Mesothelial cell of epicardium (in vitro differentiated cells): ENCODE results near the gene METTL21A. TPM values are rescaled to one million over a fixed set of nuclear protein-coding genes. Genes with fewer than 3 reads are reported as not detected.

Experiments
- DNase-seq, 2 experiments: peaks; one replicate each; pipeline ENCODE4 v3.0.0; 2021; ENCODE audit warnings: low spot score in 2 of 2; ENCODE audit not compliant: unreplicated experiment in 2 of 2
- H3K27ac Mint-ChIP-seq: 2 replicates; pipeline ENCODE4 v1.8.0; 2021; ENCODE audit warnings: mixed read lengths
- H3K27me3 Mint-ChIP-seq: 2 replicates; pipeline ENCODE4 v1.8.0; 2021; ENCODE audit warnings: low read depth, mixed read lengths
- H3K36me3 Mint-ChIP-seq: 2 replicates; pipeline ENCODE4 v1.8.0; 2021; ENCODE audit warnings: mixed read lengths
- H3K4me1 Mint-ChIP-seq: 2 replicates; pipeline ENCODE4 v1.8.0; 2021; ENCODE audit warnings: mixed read lengths
- H3K4me3 Mint-ChIP-seq: 2 replicates; pipeline ENCODE4 v1.8.0; 2021; ENCODE audit warnings: mild to moderate bottlenecking, moderate library complexity, mixed read lengths
- H3K9me3 Mint-ChIP-seq: 2 replicates; pipeline ENCODE4 v1.8.0; 2021; ENCODE audit warnings: mixed read lengths
- total RNA-seq: library from RNA; stranded (reverse); gene quantifications from 3 replicates; pipeline ENCODE4 v1.2.1, GENCODE V29; 2021
- TF ChIP-seq, protein P1 (sequence below): fragments of 200-600 bp; sonication (generic); IDR thresholded peaks from one replicate; pipeline ENCODE4 v1.5.0; 2021; ENCODE audit warnings: antibody characterized with exemption; ENCODE audit not compliant: unreplicated experiment

Gene METTL21A
- total RNA-seq, 1 donor from 2014 or later = 18.6 TPM

DNA sequence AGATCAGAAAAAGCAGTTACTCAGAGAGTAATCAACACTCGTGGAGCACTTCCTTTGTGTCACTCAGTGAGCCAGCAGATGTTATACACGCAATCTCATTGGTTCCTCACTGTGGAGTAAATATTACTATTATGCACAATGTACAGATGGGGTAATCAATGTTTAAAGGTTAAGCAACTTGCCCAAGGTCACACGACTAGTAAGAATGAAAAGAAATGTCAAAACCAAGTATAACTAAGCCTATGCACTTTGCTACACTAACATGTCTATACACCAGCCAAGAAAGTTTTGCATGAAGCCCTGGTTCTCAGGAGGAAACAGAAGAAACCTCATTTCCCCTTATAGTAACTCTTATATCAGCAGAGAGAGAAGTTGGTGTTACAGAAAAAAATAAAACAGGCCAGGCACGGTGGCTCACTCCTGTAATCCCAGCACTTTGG lies 5.4 kb downstream of the METTL21A start:
- Mint-ChIP-seq H3K27ac (no peak overlapping the region), H3K9me3 (no peaks in the 10 kb centered on the region), H3K4me1 (peaks cover 29% of the 10 kb centered on the region), H3K4me3 (no peak overlapping the region), H3K27me3 (no peaks in the 10 kb centered on the region), H3K36me3 (peaks cover 15% of the 10 kb centered on the region)
- TF ChIP-seq, protein P1, sequence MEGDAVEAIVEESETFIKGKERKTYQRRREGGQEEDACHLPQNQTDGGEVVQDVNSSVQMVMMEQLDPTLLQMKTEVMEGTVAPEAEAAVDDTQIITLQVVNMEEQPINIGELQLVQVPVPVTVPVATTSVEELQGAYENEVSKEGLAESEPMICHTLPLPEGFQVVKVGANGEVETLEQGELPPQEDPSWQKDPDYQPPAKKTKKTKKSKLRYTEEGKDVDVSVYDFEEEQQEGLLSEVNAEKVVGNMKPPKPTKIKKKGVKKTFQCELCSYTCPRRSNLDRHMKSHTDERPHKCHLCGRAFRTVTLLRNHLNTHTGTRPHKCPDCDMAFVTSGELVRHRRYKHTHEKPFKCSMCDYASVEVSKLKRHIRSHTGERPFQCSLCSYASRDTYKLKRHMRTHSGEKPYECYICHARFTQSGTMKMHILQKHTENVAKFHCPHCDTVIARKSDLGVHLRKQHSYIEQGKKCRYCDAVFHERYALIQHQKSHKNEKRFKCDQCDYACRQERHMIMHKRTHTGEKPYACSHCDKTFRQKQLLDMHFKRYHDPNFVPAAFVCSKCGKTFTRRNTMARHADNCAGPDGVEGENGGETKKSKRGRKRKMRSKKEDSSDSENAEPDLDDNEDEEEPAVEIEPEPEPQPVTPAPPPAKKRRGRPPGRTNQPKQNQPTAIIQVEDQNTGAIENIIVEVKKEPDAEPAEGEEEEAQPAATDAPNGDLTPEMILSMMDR = no peak
- no peak for DNase-seq

DNA sequence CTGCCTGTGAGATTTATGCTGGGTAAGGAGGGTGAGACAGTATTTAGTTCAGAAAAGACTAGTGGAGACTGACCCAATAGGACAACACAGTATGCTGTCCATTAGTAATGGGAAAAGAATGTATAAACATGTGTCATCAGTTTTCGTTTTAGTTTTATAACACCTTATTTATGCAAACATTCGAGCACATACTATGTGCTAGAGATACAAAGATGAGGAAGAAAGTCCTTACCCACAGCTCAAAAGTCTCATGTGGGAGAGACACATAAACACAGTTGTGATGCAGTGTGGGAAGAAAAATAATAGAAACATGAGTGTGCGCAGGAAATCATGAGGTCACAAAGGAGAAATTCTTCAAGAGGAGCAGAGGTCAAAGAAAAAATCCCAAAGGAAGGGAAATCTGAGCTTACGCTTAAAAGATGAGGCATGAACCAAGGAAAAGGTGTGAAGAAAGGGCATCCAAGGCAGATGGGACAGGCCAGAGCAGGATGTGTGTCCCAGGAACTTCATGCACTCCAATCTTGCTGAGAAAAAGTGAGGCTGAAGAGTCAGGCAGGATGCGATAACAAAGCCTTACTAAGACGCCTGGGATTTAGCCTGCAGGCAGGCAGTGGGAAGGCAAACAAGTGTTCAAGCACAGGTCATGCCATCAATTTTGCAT lies 8.1 kb downstream of the METTL21A start:
- no peak for DNase-seq
- Mint-ChIP-seq H3K27me3 (no peaks in the 10 kb centered on the region), H3K36me3 (peaks cover 26% of the 10 kb centered on the region), H3K4me1 (peaks cover 16% of the 10 kb centered on the region), H3K9me3 (no peaks in the 10 kb centered on the region), H3K27ac (peak overlapping the region; percentile 72), H3K4me3 (no peak overlapping the region)
- TF ChIP-seq, protein P1 = no peak

DNA sequence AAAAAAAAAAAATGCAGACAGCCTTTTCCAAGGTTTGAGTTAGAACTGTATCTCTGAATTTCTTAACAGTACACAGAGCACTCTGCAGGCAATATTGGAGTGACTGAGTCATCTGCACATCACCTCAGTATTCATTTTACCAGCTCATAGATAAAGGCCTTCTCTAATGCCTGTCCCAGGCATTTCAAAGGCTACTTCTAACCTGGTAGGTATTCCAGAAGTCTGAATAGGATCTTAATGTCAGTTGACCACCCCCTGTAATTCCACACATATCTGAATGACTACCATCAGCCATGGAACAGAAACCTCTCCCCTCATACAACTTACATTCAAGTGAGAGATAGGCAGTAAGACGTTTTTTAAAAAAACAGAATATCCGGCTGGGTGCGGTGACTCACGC lies 9.0 kb downstream of the METTL21A start:
- Mint-ChIP-seq H3K36me3 (peaks cover 26% of the 10 kb centered on the region), H3K27ac (no peak overlapping the region), H3K4me1 (peaks cover 16% of the 10 kb centered on the region), H3K27me3 (no peaks in the 10 kb centered on the region), H3K9me3 (no peaks in the 10 kb centered on the region), H3K4me3 (no peak overlapping the region)
- TF ChIP-seq, protein P1 = no peak
- DNase-seq = no peak

DNA sequence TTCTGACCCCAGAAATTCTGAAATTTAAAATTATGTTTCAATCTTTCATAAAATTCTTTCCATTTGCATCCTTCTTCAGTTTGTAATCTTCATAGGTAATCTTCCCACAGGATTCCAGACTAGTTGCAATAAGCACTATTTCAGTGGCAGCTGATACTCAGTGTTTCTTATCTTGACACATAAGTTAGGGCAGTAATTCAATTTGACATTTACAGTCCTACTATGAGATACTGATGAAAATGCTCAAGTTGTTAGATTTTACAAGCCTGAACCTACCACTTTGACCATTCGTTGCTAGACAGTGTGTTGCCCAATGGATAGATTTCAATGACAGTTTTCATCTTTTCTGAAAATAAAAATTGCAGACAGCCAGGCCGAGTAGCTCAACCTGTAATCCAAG lies 10.4 kb downstream of the METTL21A start:
- peaks cover 16% of the 10 kb centered on the region for H3K4me1 Mint-ChIP-seq
- TF ChIP-seq, protein P1 = no peak
- no peaks in the 10 kb centered on the region for H3K27me3 Mint-ChIP-seq
- no peaks in the 10 kb centered on the region for H3K9me3 Mint-ChIP-seq
- H3K36me3 Mint-ChIP-seq = peaks cover 18% of the 10 kb centered on the region
- no peak overlapping the region for H3K27ac Mint-ChIP-seq
- H3K4me3 Mint-ChIP-seq = no peak overlapping the region
- no peak for DNase-seq

DNA sequence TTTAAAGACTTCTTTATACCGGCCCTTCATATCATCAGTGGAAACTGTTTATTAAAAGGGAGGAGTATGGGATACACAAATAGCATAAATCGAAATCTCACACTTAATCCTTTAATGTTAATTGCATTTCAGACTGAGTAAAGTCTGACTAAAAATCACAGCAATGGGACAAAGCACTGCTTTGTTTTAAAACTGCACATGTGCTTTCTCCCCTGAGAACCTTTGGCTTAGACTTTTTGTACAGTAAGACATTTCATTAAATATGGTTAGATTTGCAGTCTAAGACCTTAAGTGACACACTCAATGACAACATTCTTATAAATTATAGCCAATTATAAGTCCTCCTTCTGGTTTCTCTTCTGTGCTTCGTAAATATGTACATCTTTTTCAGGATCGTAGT lies 12.5 kb downstream of the METTL21A start:
- Mint-ChIP-seq H3K4me3 (no peak overlapping the region), H3K4me1 (peaks cover 13% of the 10 kb centered on the region), H3K9me3 (peaks cover 10% of the 10 kb centered on the region), H3K36me3 (peaks cover 28% of the 10 kb centered on the region), H3K27me3 (no peaks in the 10 kb centered on the region), H3K27ac (no peak overlapping the region)
- DNase-seq = no peak
- TF ChIP-seq, protein P1 = no peak

DNA sequence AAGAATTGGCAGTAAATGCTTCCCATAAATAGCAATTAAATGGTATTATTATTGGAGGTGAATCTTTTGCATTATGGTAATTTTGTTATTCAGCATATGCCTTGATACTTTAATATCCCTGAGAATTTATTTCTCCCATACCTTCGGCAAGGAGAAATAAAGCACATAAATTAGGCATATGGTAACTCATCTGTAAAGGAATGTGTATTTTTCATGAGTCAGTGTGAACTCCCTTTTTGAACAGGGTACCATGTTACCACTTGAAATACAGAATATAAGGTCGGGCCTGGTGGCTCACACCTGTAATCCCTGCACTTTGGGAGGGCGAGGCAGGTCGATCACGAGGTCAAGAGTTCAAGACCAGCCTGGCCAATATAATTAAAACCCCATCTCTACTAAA lies 18.4 kb downstream of the METTL21A start:
- Mint-ChIP-seq H3K4me3 (no peak overlapping the region), H3K27ac (no peak overlapping the region), H3K36me3 (peaks cover 21% of the 10 kb centered on the region), H3K4me1 (peaks cover 1% of the 10 kb centered on the region), H3K27me3 (no peaks in the 10 kb centered on the region), H3K9me3 (peaks cover 10% of the 10 kb centered on the region)
- no peak for DNase-seq
- TF ChIP-seq, protein P1 = no peak
